OCI-LY3 (cell line): ENCODE data around the gene RAB11FIP5.
"Not testable (repeated sequence)": the region's sequence is repeated elsewhere in the genome, so short reads cannot be mapped to it uniquely, and the experiment has no call there.

Experiments used
- H2AFZ ChIP-seq: fragments of 200-600, 300-600 bp; shearing (Covaris generic); 2 replicates; pipeline ENCODE4 v1.6.0; 2014; ENCODE audit warnings: antibody characterized with exemption, low read depth, low read length
- H3K27ac ChIP-seq: fragments of 200-600, 300-600 bp; sonication (generic); 2 replicates; pipeline ENCODE4 v1.5.1; 2014; ENCODE audit warnings: mild to moderate bottlenecking, low read length, moderate library complexity, mixed read lengths
- H3K27me3 ChIP-seq: fragments of 200-600, 300-600 bp; sonication (generic); 2 replicates; pipeline ENCODE4 v1.6.1; 2014; ENCODE audit warnings: low read depth, low read length, mixed read lengths
- H3K36me3 ChIP-seq: fragments of 200-600, 300-600 bp; sonication (generic); replicated peaks from 2 replicates; pipeline ENCODE3; 2014; ENCODE audit warnings: low read depth, low read length, mixed read lengths
- H3K4me1 ChIP-seq: fragments of 300-600, 200-600 bp; sonication (generic); 2 replicates; pipeline ENCODE4 v1.6.1; 2014; ENCODE audit warnings: low read length, mixed read lengths
- H3K4me2 ChIP-seq: fragments of 200-600, 300-600 bp; sonication (generic); 2 replicates; pipeline ENCODE4 v1.6.1; 2014; ENCODE audit warnings: low read length, mixed read lengths
- H3K4me3 ChIP-seq: fragments of 300-600, 200-600 bp; sonication (generic); 2 replicates; pipeline ENCODE4 v1.5.1; 2014; ENCODE audit warnings: antibody characterized with exemption, mild to moderate bottlenecking, low read length, moderate library complexity
- H3K79me2 ChIP-seq: fragments of 300-600, 200-600 bp; shearing (Covaris generic); 2 replicates; pipeline ENCODE4 v1.6.1; 2014; ENCODE audit warnings: mild to moderate bottlenecking, low read length, mixed read lengths
- H3K9ac ChIP-seq: fragments of 300-600, 200-600 bp; shearing (Covaris generic); 2 replicates; pipeline ENCODE4 v1.6.0; 2014; ENCODE audit warnings: mild to moderate bottlenecking, low read length, moderate library complexity
- H3K9me3 ChIP-seq: fragments of 200-600, 300-600 bp; shearing (Covaris generic); 2 replicates; pipeline ENCODE4 v1.6.1; 2014; ENCODE audit warnings: low read length, mixed read lengths; ENCODE audit not compliant: insufficient read depth
- H4K20me1 ChIP-seq: fragments of 200-600, 300-600 bp; sonication (generic); 2 replicates; pipeline ENCODE4 v1.6.1; 2016; ENCODE audit warnings: low read length, mixed read lengths; ENCODE audit not compliant: insufficient read depth
- CTCF ChIP-seq: fragments of 200-600, 300-600 bp; sonication (generic); IDR thresholded peaks from 2 replicates; pipeline ENCODE4 v1.5.1; 2014; ENCODE audit warnings: antibody characterized with exemption, low read length, low read depth
- EZH2phosphoT487 ChIP-seq: fragments of 200-600 bp; shearing (Covaris generic); IDR thresholded peaks from 2 replicates; pipeline ENCODE4 v1.6.1; 2018; ENCODE audit warnings: antibody characterized with exemption, mixed run types, low read depth

RAB11FIP5 gene

DNA sequence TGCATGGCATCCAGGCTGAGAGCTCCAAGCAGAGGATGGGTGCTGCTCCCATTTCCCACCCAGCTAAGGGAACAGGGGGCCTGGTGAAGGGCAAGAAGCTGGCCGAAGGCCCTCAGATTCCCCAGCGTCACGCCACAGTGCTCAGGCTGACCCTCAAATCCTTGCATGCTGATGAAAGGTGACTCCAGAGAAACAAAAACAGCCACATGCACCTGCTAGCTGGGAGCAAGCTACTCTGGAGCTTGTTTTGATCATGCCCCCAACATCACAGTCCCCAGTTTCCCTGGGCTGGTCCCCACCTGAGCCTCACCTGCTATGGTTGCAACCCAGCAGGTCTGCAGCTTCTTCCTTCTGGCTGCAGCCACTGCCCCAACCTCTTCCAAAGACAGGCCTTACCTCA, 13.3 kb downstream of the RAB11FIP5 start:
- H3K4me3 ChIP-seq = no peak overlapping the region
- no peaks in the 10 kb centered on the region for H4K20me1 ChIP-seq
- H3K36me3 ChIP-seq = no peaks in the 10 kb centered on the region
- H2AFZ ChIP-seq = no peak overlapping the region
- no peaks in the 10 kb centered on the region for H3K79me2 ChIP-seq
- H3K9me3 ChIP-seq = no peaks in the 10 kb centered on the region
- H3K4me2 ChIP-seq = no peak overlapping the region
- H3K4me1 ChIP-seq = no peaks in the 10 kb centered on the region
- no peak overlapping the region for H3K9ac ChIP-seq
- H3K27me3 ChIP-seq = peaks cover 4% of the 10 kb centered on the region
- no peak overlapping the region for H3K27ac ChIP-seq
- no peak for TF ChIP-seq EZH2phosphoT487
- no peak for TF ChIP-seq CTCF

DNA sequence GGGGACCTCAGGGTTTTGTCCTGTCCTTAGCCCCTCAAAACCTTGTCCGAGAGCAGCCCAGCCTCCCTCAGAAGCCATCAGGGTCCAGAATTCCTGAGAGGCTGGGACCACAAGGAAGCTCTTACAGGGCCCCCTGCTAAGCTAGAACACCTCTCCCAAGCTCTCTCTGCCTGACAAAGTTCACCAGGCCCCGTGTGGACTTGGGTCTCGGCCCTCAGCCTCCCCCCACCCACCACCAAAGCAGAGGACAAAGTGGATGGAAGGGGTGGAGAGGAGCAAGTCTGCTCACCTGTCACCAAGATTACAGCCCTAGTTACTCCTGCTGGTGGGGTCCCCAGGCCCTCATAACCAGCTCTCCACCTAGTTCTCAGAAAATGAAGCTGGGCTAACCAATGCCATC, 16.8 kb downstream of the RAB11FIP5 start:
- no peak overlapping the region for H3K27ac ChIP-seq

GRCh38 chr2:73093601-73094218, 19.0 kb downstream of the RAB11FIP5 start:
- H2AFZ ChIP-seq, H3K79me2 ChIP-seq: not testable (repeated sequence)

More for the DNA sequence above, 16.8 kb downstream of the RAB11FIP5 start:
- TF ChIP-seq CTCF (no peak), EZH2phosphoT487 (no peak)
- Histone ChIP-seq H3K4me3 (no peak overlapping the region), H3K4me2 (no peak overlapping the region), H3K79me2 (no peaks in the 10 kb centered on the region), H3K27me3 (peaks cover 4% of the 10 kb centered on the region), H3K9ac (no peak overlapping the region), H3K9me3 (no peaks in the 10 kb centered on the region), H3K4me1 (peaks cover 6% of the 10 kb centered on the region; the same call in 1 of the 2 replicates), H2AFZ (no peak overlapping the region), H4K20me1 (no peaks in the 10 kb centered on the region), H3K36me3 (no peaks in the 10 kb centered on the region)

GRCh38 chr2:73092146-73092783, 20.5 kb downstream of the RAB11FIP5 start:
- no peak overlapping the region for H3K27ac ChIP-seq

More at GRCh38 chr2:73093601-73094218, 19.0 kb downstream of the RAB11FIP5 start:
- not testable (repeated sequence) for H3K27ac ChIP-seq, H3K27me3 ChIP-seq, H3K4me3 ChIP-seq, H3K4me2 ChIP-seq, H3K36me3 ChIP-seq, H3K4me1 ChIP-seq, H3K9me3 ChIP-seq, H3K9ac ChIP-seq, H4K20me1 ChIP-seq

More at GRCh38 chr2:73092146-73092783, 20.5 kb downstream of the RAB11FIP5 start:
- Histone ChIP-seq H3K4me3 (no peak overlapping the region), H3K79me2 (no peaks in the 10 kb centered on the region), H3K36me3 (no peaks in the 10 kb centered on the region), H4K20me1 (no peaks in the 10 kb centered on the region), H3K4me2 (no peak overlapping the region), H3K27me3 (no peaks in the 10 kb centered on the region), H2AFZ (no peak overlapping the region), H3K9ac (no peak overlapping the region), H3K4me1 (peaks cover 6% of the 10 kb centered on the region; the same call in 1 of the 2 replicates), H3K9me3 (no peaks in the 10 kb centered on the region)
- TF ChIP-seq EZH2phosphoT487 = no peak
- TF ChIP-seq CTCF = no peak
